NT2/D1 (cell line): ENCODE measurements around the gene RERG.

Experiments used
- DNase-seq: peaks from one replicate; pipeline ENCODE4 v3.0.0-alpha.2; 2011; ENCODE audit warnings: low read depth, low spot score
- H3K27me3 ChIP-seq: 2 replicates; pipeline ENCODE4 v1.6.0; 2011; ENCODE audit warnings: mild to moderate bottlenecking; ENCODE audit not compliant: insufficient read length, insufficient read depth
- H3K36me3 ChIP-seq: 2 replicates; pipeline ENCODE4 v1.6.1; 2011; ENCODE audit warnings: mild to moderate bottlenecking, low read length, mixed read lengths; ENCODE audit not compliant: insufficient read depth, insufficient read length
- H3K4me1 ChIP-seq: 2 replicates; pipeline ENCODE4 v1.5.1; 2011; ENCODE audit not compliant: insufficient read depth, insufficient read length
- H3K4me3 ChIP-seq: 2 replicates; pipeline ENCODE4 v1.5.1; 2011; ENCODE audit warnings: low read depth; ENCODE audit not compliant: insufficient read length
- H3K9ac ChIP-seq: 2 replicates; pipeline ENCODE4 v1.6.0; 2011; ENCODE audit warnings: low read depth; ENCODE audit not compliant: insufficient read length
- H3K9me3 ChIP-seq: 2 replicates; pipeline ENCODE4 v1.5.1; 2011; ENCODE audit warnings: mild to moderate bottlenecking, low read length; ENCODE audit not compliant: insufficient read depth
- SUZ12 ChIP-seq: IDR thresholded peaks from 2 replicates; pipeline ENCODE4 v1.6.1; 2011; ENCODE audit not compliant: insufficient read length, insufficient read depth; ENCODE audit errors: extremely low read depth
- YY1 ChIP-seq: IDR thresholded peaks from 2 replicates; pipeline ENCODE4 v1.6.1; 2011; ENCODE audit not compliant: insufficient read length, insufficient read depth
- ZNF274 ChIP-seq: IDR thresholded peaks from 2 replicates; pipeline ENCODE4 v1.6.1; 2011; ENCODE audit warnings: mild to moderate bottlenecking, low read depth, low read length

The RERG gene

DNA sequence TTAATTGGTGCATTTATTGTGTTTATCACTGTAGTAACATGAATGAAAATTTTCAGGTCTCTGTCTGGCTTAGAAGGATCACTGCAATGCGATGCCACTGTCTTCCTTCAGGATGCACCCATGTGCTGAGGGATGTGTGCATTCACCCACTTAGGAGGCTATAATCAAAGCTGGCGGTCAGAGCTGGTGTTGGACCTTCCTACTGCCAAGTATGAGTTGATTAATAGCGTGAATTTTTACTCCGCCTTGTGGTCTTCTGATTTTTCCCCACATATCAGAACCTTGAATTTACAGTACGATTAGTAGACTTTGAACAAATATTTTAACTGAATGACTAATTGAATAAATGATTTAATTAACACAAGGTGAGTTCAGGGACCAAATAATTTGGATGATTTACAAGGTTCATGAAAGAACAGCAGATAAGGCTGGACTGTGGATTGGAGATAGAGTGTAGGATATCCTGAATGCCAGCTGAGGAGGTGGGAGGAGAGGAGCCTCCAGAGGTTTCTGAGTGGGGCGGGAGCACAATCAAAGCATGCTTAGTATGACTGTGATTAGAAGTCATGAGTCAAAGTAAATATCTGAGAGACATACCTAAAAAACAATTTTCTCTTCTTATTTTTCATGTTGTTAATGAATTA is 50.1 kb downstream of the RERG start:
- Histone ChIP-seq H3K4me1 (no peaks in the 10 kb centered on the region), H3K9me3 (peaks cover 7% of the 10 kb centered on the region), H3K9ac (no peak overlapping the region), H3K4me3 (no peak overlapping the region), H3K27me3 (no peaks in the 10 kb centered on the region), H3K36me3 (no peaks in the 10 kb centered on the region)
- DNase-seq, result no peak
- TF ChIP-seq SUZ12, result no peak
- TF ChIP-seq YY1, result no peak
- no peak for TF ChIP-seq ZNF274

DNA sequence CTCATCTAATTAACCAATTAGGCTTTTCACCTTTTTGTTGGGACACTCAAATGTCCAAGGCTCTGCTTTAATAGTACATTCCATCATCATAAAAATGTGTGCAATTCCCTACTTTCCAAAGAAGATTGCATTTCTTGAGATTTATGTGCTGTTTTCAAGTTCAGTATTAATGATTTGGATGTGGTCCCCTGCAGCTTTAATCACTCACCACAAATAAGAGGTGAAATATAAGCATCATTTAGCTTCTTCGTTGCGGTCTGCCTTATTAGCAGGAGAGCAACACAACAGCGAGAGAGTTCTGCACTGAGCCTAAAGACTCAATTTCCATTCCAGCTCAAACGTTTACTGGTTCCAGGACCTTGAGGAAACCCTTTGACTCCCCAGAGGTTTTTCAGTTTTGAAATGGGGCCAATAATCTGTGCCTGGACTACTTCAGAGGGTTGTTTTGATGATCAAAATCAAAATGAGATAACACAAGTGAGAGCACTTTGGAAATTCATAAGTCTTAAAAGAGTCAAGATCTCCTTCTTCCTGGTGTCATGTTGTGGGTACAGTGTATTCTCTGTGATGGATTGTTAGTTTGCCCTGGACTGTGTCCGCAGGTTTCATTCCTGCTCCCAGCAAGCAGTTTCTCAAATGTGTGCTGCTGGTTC is 53.1 kb downstream of the RERG start:
- Histone ChIP-seq H3K27me3 (no peaks in the 10 kb centered on the region), H3K4me1 (no peaks in the 10 kb centered on the region), H3K9ac (no peak overlapping the region), H3K36me3 (no peaks in the 10 kb centered on the region), H3K9me3 (no peaks in the 10 kb centered on the region), H3K4me3 (no peak overlapping the region)
- no peak for DNase-seq
- TF ChIP-seq SUZ12, result no peak
- no peak for TF ChIP-seq YY1
- TF ChIP-seq ZNF274, result no peak

DNA sequence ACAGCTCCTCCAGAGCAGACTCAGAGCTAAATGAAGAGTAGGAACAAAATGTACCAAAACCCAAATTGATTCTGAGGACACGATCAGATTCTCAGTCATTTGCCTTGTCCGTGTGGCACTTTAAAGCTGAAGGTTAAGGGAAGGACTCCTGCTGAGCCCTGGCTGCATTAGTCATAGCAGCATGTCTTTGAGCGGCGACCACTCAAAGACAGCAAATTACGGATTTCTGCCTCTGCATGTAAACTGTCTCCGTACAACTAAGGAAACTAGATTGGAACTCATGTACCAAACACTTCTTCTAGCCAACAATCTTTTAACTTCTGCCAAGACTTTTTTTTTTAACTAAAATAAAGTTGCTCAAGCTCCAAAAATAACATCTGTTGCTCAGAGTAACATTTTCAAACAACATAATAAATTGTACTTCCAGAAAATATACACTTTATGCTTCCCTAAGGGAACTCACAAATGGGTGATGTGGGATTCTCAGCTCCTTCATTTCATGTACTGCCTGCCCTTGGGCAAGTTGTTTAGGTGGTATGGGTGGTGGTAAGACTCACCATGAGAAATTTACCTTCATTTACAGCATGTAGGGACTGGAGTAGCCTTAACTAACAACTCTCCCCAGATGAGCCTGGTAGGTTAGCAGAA is 56.1 kb downstream of the RERG start:
- Histone ChIP-seq H3K9me3 (no peaks in the 10 kb centered on the region), H3K36me3 (no peaks in the 10 kb centered on the region), H3K27me3 (no peaks in the 10 kb centered on the region), H3K4me1 (no peaks in the 10 kb centered on the region), H3K9ac (no peak overlapping the region), H3K4me3 (no peak overlapping the region)
- DNase-seq, result peak; percentile 57
- TF ChIP-seq ZNF274, result no peak
- no peak for TF ChIP-seq YY1
- no peak for TF ChIP-seq SUZ12

DNA sequence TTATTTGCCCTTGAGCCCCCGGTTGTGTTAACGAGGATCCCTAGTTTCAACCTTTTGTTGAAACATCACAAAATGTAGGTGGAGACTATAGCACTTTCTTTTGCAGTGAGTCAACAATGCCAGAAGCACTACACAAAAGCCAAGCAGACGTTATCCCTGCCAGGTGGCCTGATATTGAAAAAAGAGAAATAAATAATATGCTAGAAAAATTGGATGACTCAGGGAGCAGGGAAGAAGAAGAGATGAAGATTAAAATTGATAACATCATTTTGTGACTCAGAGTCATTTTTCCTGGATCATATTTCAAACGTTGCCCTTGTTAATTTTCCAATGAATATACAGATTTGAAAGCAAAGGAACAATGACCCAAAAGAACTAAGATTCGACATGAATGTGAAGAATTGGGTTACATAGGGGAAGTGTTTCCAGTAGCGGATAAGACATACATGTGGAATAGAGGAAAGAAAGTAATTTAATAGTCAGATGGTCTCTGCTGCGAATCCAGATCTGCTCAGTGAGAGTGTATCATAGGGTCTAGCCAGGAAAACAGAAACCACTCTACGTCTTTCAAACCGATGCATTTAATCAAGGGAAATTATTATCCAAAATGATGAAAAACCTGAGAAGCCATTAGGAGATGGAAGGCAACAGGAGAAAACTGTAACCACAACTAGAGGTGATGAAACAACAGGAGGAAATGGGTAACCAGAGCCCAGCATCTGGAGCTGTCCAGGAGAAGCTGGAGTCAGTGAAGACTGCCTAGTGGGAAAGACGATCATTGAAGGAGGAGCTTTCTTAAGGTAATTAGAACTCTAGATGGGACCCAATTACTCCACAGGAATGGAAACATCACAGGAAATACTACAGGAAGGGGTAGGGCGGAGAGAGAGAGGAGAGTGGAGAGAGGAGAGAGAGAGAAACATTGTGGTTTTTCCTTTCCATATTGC is 57.9 kb downstream of the RERG start:
- H3K9ac ChIP-seq, result no peak overlapping the region
- no peaks in the 10 kb centered on the region for H3K9me3 ChIP-seq
- DNase-seq, result no peak
- H3K4me3 ChIP-seq, result no peak overlapping the region
- TF ChIP-seq YY1 (no peak), ZNF274 (no peak), SUZ12 (no peak)
- no peaks in the 10 kb centered on the region for H3K36me3 ChIP-seq
- H3K27me3 ChIP-seq, result no peaks in the 10 kb centered on the region
- no peaks in the 10 kb centered on the region for H3K4me1 ChIP-seq

DNA sequence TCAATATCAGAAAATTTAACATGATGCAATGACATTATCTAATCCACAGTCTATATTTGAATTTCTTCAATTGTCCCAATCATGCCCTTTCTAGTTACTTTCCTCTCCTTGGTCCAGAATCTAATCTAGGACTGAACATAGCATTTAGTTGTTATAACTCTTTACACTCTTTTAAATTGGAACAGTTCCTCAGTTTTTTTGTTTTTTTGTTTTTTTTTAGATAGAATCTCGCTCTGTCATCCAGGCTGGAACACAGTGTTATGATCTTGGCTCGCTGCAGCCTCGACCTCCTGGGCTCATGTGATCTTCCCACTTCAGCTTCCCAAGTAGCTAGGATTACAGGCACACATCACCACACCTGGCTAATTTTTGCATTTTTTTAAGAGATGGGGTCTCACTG is 63.1 kb downstream of the RERG start:
- no peak for TF ChIP-seq SUZ12
- TF ChIP-seq YY1, result no peak
- no peak for TF ChIP-seq ZNF274
- no peak overlapping the region for H3K9ac ChIP-seq

DNA sequence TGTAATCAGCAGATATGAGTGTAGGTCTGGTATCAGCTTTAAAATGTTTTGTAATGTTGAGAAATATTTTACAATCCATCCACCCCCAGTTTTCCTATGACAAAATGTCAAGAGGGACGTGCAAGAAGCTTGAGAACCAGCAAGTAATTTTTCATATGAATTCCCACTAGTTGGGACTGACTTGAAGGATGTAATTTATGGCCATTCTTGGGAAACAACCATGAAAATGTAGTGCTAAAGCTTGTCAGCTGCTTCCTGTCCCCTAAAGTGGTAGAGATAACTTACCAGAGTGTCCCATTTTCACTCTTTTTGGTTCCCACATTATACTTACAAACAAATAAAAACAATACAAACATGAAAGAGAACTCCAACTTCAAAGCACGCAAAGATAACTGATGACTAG is 63.9 kb downstream of the RERG start:
- Histone ChIP-seq H3K4me1 (no peaks in the 10 kb centered on the region), H3K9me3 (no peaks in the 10 kb centered on the region), H3K9ac (no peak overlapping the region), H3K36me3 (no peaks in the 10 kb centered on the region), H3K27me3 (no peaks in the 10 kb centered on the region), H3K4me3 (no peak overlapping the region)
- DNase-seq, result no peak
- no peak for TF ChIP-seq ZNF274
- no peak for TF ChIP-seq SUZ12
- no peak for TF ChIP-seq YY1

More for the DNA sequence above, 63.1 kb downstream of the RERG start:
- DNase-seq, result no peak
- H3K4me1 ChIP-seq, result no peaks in the 10 kb centered on the region
- H3K9me3 ChIP-seq, result no peaks in the 10 kb centered on the region
- no peak overlapping the region for H3K4me3 ChIP-seq
- H3K27me3 ChIP-seq, result no peaks in the 10 kb centered on the region
- H3K36me3 ChIP-seq, result no peaks in the 10 kb centered on the region
